Measurements from ENCODE around the gene FANCE. TPM values are rescaled to one million over a fixed set of nuclear protein-coding genes. Genes with fewer than 3 reads are reported as not detected.

The FANCE gene
- total RNA-seq, 1 experiment from 2014 or later = 16.1 TPM

DNA sequence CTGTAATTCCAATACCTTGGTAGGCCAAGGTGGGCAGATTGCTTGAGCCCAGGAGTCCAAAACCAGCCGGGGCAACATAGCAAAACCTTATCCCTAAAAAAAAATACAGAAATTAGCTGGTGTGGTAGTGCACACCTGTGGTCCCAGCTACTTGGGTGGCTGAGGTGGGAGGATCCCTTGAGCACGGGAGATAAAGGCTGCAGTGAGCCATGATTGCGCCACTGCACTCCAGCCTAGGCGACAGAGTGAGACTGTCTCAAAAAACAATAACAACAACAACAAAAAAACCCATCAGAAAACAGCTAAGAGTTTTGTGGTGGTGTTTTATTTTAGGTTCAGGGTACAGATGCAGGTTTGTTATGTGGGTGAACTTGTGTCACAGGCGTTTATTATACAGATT lies 42.9 kb upstream of the FANCE start:
- DNase-seq (ENCODE audit: low read depth, low spot score) = no peak
- no peak overlapping the region for H3K4me2 ChIP-seq (ENCODE audit: low read length)
- no peak overlapping the region for H3K9ac ChIP-seq (ENCODE audit: low read length)
- TF ChIP-seq SP1 (IDR thresholded peaks at IDR 0.05; ENCODE audit: low read depth) (no peak), FOSL1 (IDR thresholded peaks at IDR 0.05; ENCODE audit: low read depth) (no peak), TCF7L2 (IDR thresholded peaks at IDR 0.05; ENCODE audit: borderline replicate concordance, extremely low read depth, insufficient read depth, insufficient read length) (no peak), ZFX (IDR thresholded peaks at IDR 0.05) (no peak), EZH2 (IDR thresholded peaks at IDR 0.05) (no peak), EZH2phosphoT487 (IDR thresholded peaks at IDR 0.05; ENCODE audit: borderline replicate concordance) (no peak), YY1 (IDR thresholded peaks at IDR 0.05; ENCODE audit: extremely low read depth, insufficient replicate concordance, low read depth, low read length) (no peak), JUND (IDR thresholded peaks at IDR 0.05) (no peak), ELF1 (IDR thresholded peaks at IDR 0.05; ENCODE audit: borderline replicate concordance, low read depth) (no peak), EGR1 (IDR thresholded peaks at IDR 0.05; ENCODE audit: low read depth) (no peak)
- TF ChIP-seq, protein P1, sequence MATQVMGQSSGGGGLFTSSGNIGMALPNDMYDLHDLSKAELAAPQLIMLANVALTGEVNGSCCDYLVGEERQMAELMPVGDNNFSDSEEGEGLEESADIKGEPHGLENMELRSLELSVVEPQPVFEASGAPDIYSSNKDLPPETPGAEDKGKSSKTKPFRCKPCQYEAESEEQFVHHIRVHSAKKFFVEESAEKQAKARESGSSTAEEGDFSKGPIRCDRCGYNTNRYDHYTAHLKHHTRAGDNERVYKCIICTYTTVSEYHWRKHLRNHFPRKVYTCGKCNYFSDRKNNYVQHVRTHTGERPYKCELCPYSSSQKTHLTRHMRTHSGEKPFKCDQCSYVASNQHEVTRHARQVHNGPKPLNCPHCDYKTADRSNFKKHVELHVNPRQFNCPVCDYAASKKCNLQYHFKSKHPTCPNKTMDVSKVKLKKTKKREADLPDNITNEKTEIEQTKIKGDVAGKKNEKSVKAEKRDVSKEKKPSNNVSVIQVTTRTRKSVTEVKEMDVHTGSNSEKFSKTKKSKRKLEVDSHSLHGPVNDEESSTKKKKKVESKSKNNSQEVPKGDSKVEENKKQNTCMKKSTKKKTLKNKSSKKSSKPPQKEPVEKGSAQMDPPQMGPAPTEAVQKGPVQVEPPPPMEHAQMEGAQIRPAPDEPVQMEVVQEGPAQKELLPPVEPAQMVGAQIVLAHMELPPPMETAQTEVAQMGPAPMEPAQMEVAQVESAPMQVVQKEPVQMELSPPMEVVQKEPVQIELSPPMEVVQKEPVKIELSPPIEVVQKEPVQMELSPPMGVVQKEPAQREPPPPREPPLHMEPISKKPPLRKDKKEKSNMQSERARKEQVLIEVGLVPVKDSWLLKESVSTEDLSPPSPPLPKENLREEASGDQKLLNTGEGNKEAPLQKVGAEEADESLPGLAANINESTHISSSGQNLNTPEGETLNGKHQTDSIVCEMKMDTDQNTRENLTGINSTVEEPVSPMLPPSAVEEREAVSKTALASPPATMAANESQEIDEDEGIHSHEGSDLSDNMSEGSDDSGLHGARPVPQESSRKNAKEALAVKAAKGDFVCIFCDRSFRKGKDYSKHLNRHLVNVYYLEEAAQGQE (IDR thresholded peaks at IDR 0.05; ENCODE audit: low read depth) = no peak
- TF ChIP-seq, protein P2, sequence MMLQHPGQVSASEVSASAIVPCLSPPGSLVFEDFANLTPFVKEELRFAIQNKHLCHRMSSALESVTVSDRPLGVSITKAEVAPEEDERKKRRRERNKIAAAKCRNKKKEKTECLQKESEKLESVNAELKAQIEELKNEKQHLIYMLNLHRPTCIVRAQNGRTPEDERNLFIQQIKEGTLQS (IDR thresholded peaks at IDR 0.05) = no peak
- TF ChIP-seq, protein P3, sequence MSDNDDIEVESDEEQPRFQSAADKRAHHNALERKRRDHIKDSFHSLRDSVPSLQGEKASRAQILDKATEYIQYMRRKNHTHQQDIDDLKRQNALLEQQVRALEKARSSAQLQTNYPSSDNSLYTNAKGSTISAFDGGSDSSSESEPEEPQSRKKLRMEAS (IDR thresholded peaks at IDR 0.05) = no peak
- TF ChIP-seq, protein P4, sequence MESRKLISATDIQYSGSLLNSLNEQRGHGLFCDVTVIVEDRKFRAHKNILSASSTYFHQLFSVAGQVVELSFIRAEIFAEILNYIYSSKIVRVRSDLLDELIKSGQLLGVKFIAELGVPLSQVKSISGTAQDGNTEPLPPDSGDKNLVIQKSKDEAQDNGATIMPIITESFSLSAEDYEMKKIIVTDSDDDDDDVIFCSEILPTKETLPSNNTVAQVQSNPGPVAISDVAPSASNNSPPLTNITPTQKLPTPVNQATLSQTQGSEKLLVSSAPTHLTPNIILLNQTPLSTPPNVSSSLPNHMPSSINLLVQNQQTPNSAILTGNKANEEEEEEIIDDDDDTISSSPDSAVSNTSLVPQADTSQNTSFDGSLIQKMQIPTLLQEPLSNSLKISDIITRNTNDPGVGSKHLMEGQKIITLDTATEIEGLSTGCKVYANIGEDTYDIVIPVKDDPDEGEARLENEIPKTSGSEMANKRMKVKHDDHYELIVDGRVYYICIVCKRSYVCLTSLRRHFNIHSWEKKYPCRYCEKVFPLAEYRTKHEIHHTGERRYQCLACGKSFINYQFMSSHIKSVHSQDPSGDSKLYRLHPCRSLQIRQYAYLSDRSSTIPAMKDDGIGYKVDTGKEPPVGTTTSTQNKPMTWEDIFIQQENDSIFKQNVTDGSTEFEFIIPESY (IDR thresholded peaks at IDR 0.05; ENCODE audit: extremely low read depth, insufficient replicate concordance, low read length) = no peak
- no peak overlapping the region for H2AFZ ChIP-seq (ENCODE audit: low read depth, low read length, poor library complexity, severe bottlenecking)
- ChIA-PET CTCF (interaction anchor here (2.4 kb wide), 1 partner anchor 67 kb away, joined by 6 read pairs; the partner anchor contains the start of gene PPARD), POLR2A (no interaction called here), RAD21 (ENCODE audit: low non-redundant PET in 1 of 2, low total read pairs in 2 of 2, uncharacterized antibody in 2 of 2, unreplicated experiment in 2 of 2) (no interaction called here)
- no peak overlapping the region for H3K27ac ChIP-seq (ENCODE audit: low read depth, low read length)
- H3K27me3 ChIP-seq (ENCODE audit: insufficient read depth, low read length) = no peaks in the 10 kb centered on the region
- H3K9me2 ChIP-seq (ENCODE audit: insufficient read depth) = no peaks in the 10 kb centered on the region
- intact Hi-C loops (cut with micrococcal nuclease) = no loop called here
- no peak overlapping the region for H3K4me3 ChIP-seq (replicated peaks in 1 of 2; ENCODE audit: low read depth in 1 of 2, low read length in 2 of 2)
- peaks cover 12% of the 10 kb centered on the region for H3K79me2 ChIP-seq (ENCODE audit: insufficient read depth, low read length)
- ATAC-seq = no peak
- no TSS peak for BruUV-seq (replicated peaks)
- peaks cover 4 to 8% of the 10 kb centered on the region in 2 experiments; a peak in 3 of 4 replicates for H3K36me3 ChIP-seq (ENCODE audit: control insufficient read depth in 1 of 2, insufficient read depth in 2 of 2, low read length in 2 of 2)
- no peaks in the 10 kb centered on the region for H3K9me3 ChIP-seq (ENCODE audit: control insufficient read depth in 1 of 2, insufficient read depth in 1 of 2, low read depth in 1 of 2, low read length in 2 of 2)
- peaks cover 0 to 2% of the 10 kb centered on the region in 2 experiments; a peak in 1 of 4 replicates for H3K4me1 ChIP-seq (ENCODE audit: control insufficient read depth in 1 of 2, insufficient read depth in 2 of 2, low read length in 2 of 2)
- no peaks in the 10 kb centered on the region for H4K20me1 ChIP-seq (ENCODE audit: insufficient read depth)

Data from HCT116 (cell line).